Activated CD4-positive, CD25-positive, alpha-beta regulatory T cell (primary cell): ENCODE results near the gene CEACAM20.
"Not testable (repeated sequence)": the region's sequence is repeated elsewhere in the genome, so short reads cannot be mapped to it uniquely, and the experiment has no call there.

Experiments
- DNase-seq, 4 experiments: peaks; one replicate each; lab custom pipeline; 2025; lab: John Stamatoyannopoulos, UW

The CEACAM20 gene

DNA sequence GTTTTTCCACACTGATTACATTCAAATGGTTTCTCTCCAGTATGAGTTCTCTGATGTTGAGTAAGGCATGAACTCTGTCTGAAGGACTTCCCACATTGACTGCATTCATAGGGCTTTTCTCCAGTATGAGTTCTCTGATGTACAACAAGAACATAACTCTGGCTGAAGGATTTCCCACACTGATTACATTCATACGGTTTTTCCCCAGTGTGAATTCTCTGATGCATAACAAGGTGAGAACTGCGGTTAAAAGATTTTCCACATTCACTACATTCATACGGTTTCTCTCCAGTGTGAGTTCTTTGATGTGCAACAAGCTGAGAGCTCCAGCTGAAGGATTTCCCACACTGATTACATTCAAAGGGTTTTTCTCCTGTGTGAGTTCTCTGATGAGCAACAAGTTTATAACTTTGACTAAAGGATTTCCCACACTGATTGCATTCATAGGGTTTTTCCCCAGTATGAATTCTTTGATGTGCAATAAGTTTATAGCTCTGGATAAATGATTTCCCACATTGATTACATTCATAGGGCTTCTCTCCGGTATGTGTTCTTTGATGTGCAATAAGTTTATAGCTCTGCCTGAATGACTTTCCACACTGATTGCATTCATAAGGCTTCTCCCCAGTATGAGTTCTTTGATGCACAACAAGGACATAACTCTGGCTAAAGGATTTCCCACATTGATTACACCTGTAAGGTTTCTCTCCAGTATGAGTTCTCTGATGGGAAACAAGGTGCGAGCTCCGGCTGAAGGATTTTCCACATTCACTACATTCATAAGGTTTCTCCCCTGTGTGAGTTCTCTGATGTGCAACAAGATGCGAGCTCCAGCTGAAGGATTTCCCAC is 52.7 kb downstream of the CEACAM20 start:
- no peak for DNase-seq

DNA sequence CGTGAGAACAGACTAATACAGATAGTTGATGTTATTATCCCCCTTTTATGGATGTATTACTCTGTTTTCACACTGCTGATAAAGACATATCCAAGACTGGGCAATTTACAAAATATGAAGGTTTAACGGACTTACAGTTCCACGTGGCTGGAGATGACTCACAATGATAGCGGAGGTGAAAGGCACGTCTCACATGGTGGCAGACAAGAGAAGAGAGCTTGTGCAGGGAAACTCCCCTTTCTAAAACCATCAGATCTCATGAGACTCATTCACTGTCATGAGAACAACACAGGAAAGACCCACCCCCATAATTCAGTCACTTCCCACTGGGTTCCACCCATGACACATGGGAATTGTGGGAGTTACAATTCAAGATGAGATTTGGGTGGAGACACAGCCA is 60.7 kb downstream of the CEACAM20 start:
- DNase-seq: not testable (repeated sequence)

DNA sequence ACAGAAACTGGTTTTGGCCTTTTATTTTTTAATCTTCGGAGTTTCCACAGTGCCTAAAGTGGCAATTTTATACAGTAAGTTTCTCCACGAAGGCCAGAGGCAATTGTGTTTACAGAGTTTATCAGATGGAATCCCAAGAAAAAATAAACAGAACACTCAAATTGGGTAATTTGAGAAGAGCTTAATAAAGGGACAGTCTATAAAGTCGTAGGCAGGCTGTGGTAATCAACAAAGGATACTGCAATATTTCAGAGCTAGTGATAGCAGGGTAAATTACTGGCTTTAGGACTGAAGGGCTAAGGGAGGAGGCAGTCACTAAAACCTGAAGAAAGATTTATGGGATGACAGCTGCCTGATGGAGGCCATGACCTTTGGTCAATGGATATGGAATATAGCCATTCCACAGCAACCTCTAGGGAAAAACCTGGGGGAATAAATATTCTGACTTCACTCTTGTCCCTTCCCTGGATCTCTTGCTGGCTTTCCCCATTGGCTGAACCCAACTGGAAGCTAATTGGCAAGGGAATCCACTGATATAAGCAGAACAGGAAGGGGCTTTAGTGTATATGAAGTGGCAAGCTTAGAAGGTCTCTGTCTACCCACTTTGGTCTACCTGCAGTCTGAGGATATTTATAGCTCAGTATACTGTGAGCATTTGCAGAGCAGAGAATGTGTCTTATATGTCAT is 66.7 kb downstream of the CEACAM20 start:
- not testable (repeated sequence) for DNase-seq
